Activated effector memory CD4-positive, alpha-beta T cell treated with anti-CD3 and anti-CD28 coated beads, Interleukin-2, amount 50 U/mL, for 16 hours (primary cell): ENCODE data around the gene KIAA1217.
A peak's percentile ranks its signal among the peaks of the same experiment; 100 is the strongest.

Source experiments
- DNase-seq: peaks from one replicate; pipeline ENCODE4 v3.0.0-alpha.2; 2020

Gene KIAA1217

GRCh38 chr10:24515481-24515880 lies 306.5 kb downstream of the KIAA1217 start:
- no peak for DNase-seq

GRCh38 chr10:24518411-24518810 lies 309.5 kb downstream of the KIAA1217 start:
- no peak for DNase-seq

GRCh38 chr10:24518981-24519597 lies 310.2 kb downstream of the KIAA1217 start:
- DNase-seq: no peak

- DNase-seq: peak; percentile 70
Measured at GRCh38 chr10:24519950-24520349, 311.0 kb downstream of the KIAA1217 start.

DNA sequence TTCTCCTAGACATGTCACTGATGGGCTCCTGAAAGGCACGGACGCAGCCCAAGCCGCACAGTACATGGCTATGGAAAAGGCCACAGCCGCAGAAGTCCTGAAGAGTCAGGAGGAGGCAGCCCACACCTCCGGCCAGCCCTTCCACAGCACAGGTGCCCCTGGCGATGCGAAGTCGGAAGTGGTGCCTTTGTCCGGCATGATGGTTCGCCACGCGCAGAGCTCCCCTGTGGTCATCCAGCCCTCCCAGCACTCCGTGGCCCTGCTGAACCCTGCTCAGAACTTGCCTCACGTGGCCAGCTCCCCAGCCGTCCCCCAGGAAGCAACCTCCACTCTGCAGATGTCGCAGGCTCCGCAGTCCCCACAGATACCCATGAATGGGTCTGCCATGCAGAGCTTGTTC lies 315.4 kb downstream of the KIAA1217 start:
- DNase-seq: no peak

DNA sequence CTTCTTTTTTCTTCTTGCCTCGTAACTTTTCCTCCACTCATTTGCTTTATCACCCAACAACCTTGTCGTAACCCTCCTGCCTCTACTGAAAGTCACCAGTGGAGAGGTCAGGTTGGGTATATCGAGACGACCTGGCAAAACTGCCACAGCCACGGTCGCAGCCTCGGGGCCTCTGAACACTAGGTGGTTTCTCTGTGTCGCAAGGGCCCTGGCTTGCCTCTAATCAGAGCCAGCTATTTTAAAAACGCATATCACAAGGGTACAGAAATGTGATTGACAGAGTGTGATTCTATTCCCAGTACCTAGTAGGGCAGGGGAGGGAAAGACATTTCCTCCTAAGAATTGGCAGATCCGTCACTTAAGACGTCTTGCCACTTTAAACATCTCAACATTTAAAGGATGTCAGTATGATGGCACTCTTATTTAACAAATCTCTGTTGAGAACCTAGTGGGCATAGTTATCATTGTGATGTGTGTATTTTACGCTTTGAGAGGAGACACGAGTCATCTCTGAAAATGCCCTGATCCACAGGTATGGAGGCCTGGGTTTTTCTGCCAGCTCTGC lies 317.2 kb downstream of the KIAA1217 start:
- DNase-seq: no peak

- no peak for DNase-seq
Measured at GRCh38 chr10:24528946-24529345, 320.0 kb downstream of the KIAA1217 start.

GRCh38 chr10:24531439-24531838 lies 322.5 kb downstream of the KIAA1217 start:
- DNase-seq: no peak

DNA sequence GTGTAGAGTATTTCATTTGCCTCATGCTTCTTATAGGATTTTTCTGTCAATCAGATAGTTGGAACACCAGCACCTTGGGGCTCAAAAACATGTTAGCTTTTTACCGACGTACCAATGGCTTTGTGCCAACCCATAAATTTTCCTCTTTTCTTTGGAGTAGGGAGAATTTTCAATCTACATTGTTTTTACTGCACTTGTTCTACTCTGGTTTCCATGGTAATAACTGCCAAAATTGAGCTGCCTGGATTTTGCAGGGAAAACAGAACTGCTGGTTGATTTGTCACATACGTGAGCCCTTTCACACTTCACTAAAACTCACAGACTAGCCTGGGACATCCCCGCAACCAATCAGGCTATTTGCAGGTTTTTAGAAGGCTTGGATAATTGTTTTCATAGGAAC lies 325.0 kb downstream of the KIAA1217 start:
- no peak for DNase-seq

GRCh38 chr10:24536636-24537035 lies 327.7 kb downstream of the KIAA1217 start:
- DNase-seq: no peak

DNA sequence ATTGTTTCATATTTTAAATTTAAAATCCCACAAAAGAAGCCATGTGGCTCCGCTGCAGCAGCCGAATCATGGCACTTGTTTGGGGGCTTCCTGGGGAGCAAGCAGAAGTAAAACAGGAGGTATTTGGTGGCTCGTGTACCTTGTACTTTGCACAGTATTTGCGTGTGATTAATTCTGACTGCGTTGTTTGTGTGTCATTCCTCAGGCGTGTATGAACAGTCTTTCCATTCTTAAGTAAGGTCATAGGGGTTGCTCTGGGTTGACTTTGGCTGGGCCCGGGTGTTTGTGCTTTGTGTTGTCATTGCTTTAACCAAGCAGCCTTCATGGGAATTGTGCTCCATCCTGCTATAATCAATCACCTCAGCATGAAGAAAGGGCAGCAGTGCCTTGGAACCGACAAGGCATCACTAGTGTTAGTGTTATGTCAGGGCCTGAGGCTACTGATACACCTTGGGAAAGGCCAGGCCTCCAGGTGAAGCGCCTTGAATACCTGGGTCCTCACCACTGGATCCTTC lies 332.4 kb downstream of the KIAA1217 start:
- no peak for DNase-seq

DNA sequence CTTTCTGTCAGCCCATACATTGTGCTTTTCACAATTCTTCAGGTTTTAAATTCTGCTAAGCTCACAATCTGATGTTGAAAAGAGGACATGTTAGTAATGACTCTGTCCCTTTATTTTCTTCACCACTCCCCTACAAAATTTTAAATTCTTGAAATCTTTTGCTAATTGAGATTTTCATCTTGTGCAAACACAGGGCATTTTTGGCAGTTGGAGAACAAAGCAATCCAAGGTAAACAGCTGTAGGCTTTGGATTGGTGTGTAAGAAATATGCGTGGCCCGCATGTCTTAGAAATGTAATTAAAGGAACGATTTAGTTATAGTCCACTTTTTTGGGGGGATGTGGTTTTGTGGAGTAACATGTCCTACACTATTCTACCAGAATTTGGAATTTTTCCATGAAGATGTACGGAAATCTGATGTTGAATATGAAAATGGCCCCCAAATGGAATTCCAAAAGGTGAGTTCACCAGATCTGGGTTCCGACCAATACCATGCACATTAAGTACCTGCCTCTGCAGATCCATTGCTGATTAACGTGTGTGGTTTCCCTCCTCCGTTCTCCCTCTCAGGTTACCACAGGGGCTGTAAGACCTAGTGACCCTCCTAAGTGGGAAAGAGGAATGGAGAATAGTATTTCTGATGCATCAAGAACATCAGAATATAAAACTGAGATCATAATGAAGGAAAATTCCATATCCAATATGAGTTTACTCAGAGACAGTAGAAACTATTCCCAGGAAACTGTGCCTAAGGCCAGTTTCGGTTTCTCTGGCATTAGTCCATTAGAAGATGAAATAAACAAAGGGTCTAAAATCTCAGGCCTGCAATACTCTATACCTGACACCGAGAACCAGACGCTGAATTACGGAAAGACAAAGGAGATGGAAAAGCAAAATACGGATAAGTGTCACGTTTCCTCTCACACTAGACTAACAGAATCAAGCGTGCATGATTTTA lies 333.7 kb downstream of the KIAA1217 start:
- no peak for DNase-seq

DNA sequence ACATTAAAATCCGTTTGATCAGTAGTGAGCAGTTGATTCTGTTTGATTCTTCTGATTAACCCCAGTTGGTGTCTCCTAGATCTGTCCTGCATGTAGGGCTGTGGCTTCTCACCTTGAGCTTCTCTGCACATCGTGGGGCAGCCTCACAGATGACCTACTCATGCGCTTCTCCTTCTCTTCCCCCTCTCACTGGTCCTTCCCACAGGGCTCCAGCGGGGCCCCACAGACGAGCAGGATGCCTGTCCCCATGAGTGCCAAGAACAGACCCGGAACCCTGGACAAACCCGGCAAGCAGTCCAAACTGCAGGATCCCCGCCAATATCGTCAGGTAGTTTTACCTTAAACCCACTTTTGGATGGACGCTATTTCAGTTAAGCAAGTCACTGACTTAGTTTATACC lies 335.8 kb downstream of the KIAA1217 start:
- no peak for DNase-seq

GRCh38 chr10:24545585-24545984 lies 336.6 kb downstream of the KIAA1217 start:
- DNase-seq: no peak

DNA sequence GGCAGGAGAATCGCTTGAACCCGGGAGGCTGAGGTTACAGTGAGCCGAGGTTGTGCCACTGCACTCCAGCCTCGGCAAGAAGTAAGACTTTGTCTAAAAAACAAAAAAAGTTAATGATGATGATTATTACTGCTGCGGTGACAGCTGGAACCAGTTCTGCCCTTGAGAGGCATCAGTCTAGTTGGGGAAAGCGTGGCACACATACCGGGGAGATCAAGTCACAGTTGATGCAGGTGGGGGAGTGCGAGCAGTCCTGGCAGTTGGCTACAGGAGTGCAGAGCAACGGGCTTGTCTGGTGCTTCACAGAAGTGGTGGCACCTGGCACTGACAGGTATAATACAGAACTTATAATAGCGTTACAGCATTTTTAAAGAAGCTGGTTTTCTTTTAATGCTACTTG lies 341.7 kb downstream of the KIAA1217 start:
- no peak for DNase-seq

DNA sequence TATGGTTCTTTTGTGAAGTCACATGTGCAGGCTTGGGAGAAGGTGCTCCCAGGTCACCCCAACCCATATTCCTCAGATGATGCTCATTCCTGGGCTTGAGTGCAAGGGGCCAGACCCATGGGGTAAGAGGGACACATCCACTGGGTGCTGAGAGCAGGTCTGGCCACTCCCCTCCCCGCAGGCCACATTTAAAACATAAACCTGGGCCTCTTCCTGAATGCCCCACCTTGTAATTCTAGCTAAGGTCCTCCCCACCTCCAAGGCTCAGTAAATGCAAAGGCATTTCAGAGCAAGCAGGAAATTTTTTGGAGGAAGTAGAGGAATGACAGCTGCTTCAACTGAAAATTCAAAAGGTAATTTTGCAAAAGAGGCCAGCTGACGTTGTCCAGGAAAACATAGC lies 342.2 kb downstream of the KIAA1217 start:
- no peak for DNase-seq

DNA sequence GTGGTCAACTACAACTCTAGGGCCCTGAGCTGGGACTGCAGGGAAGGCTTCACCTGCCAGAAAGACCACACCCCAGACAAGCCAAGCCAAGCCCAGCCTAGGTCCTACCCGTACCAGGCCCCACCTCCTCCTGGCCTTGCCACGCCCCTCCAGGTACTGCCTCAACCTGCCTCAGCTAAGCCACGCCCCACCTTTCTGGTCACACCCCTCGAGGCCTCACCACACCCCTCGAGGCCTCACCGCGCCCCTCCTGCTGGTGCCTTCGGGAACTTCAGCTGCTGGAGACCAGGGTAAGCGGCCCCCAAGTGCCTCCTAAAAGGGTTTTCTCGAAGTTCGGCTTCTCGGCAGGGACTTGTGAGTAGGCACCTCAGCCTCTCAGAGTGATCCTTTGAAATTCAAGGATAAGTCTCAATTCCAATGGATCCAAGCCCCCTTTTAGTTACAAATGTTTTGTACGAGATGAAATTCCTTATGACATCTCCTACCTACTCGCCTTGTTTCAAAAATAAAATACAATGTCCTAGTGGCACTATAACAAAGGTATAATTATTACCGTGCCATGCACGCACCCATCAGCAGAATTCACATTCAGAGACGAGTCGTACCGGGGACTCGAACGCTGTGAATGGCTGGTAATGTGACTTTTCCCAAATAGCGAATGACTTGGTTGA lies 343.5 kb downstream of the KIAA1217 start:
- no peak for DNase-seq

- DNase-seq: no peak
Measured at GRCh38 chr10:24553051-24553612, 344.2 kb downstream of the KIAA1217 start.

- no peak for DNase-seq
Measured at GRCh38 chr10:24554036-24554435, 345.1 kb downstream of the KIAA1217 start.

- no peak for DNase-seq
Measured at GRCh38 chr10:24556126-24556749, 347.3 kb downstream of the KIAA1217 start.

- no peak for DNase-seq
Measured at GRCh38 chr10:24556750-24557742, 348.1 kb downstream of the KIAA1217 start.
